Neural crest cell (in vitro differentiated cells): ENCODE results near the gene SUN3. TPM values are rescaled to one million over a fixed set of nuclear protein-coding genes. Genes with fewer than 3 reads are reported as not detected.

Experiments used
- DNase-seq: peaks from one replicate; pipeline ENCODE4 v3.0.0; 2021; ENCODE audit warnings: low read depth, mixed read lengths, low spot score
- H3K27ac Mint-ChIP-seq: one replicate; pipeline ENCODE4 v1.8.0; 2021; ENCODE audit warnings: mild to moderate bottlenecking, mixed read lengths; ENCODE audit not compliant: unreplicated experiment
- H3K27me3 Mint-ChIP-seq: 2 replicates; pipeline ENCODE4 v1.8.0; 2021; ENCODE audit warnings: low read depth, mild to moderate bottlenecking, mixed read lengths
- H3K36me3 Mint-ChIP-seq: 2 replicates; pipeline ENCODE4 v1.8.0; 2021; ENCODE audit warnings: low read depth, mild to moderate bottlenecking, mixed read lengths
- H3K4me1 Mint-ChIP-seq: 2 replicates; pipeline ENCODE4 v1.8.0; 2021; ENCODE audit warnings: mixed read lengths
- H3K4me3 Mint-ChIP-seq: one replicate; pipeline ENCODE4 v1.8.0; 2021; ENCODE audit warnings: mild to moderate bottlenecking, mixed read lengths
- H3K9me3 Mint-ChIP-seq: 2 replicates; pipeline ENCODE4 v1.8.0; 2021; ENCODE audit warnings: mixed read lengths
- long read RNA-seq: library from polyadenylated mRNA; unstranded; transcript quantifications from one replicate; pipeline ENCODE4 v2.0.0, GENCODE V29; 2020
- total RNA-seq: library from RNA; stranded (reverse); gene quantifications from 2 replicates; pipeline ENCODE4 v1.2.1, GENCODE V29; 2021
- TF ChIP-seq, protein P1 (sequence below): fragments of 200-600 bp; sonication (generic); conservative IDR thresholded peaks from 2 replicates; pipeline ENCODE4 v1.5.0; 2021; ENCODE audit warnings: antibody characterized with exemption, mild to moderate bottlenecking

SUN3 gene, protein sequence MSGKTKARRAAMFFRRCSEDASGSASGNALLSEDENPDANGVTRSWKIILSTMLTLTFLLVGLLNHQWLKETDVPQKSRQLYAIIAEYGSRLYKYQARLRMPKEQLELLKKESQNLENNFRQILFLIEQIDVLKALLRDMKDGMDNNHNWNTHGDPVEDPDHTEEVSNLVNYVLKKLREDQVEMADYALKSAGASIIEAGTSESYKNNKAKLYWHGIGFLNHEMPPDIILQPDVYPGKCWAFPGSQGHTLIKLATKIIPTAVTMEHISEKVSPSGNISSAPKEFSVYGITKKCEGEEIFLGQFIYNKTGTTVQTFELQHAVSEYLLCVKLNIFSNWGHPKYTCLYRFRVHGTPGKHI
- not detected in 2 replicates for total RNA-seq
- long read RNA-seq = 0 reads

DNA sequence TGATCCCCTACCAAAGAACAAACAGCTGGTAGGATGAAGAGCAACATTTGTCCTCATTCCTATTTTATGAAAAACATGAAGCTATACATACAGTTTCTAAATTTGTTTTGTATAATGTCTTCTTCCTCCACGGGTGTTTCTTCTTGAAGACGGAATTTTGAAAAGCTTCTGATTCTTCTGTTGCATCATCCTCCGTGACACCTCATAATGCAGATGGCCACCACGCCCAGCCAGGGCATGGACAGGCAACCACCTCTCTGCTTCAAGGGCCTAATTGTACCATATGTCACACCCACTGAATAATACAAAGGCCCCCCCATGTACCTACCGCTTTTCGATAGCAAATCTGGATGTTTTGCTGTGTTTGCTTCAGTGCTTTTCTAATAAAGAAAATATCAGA is at the start of gene SUN3:
TSS of gene SUN3 (minus strand) at position 170 of the 400 bp plus-strand sequence. CDS start at position 1, 169 bp downstream.
- Mint-ChIP-seq H3K4me3 (no peak within 1 kb of the TSS), H3K9me3 (peaks cover 3% of the 10 kb centered on the region), H3K27ac (no peak within 1 kb of the TSS), H3K36me3 (no peaks in the 10 kb centered on the region), H3K4me1 (no peaks in the 10 kb centered on the region), H3K27me3 (peaks cover 78% of the 10 kb centered on the region)
- no peak for DNase-seq
- TF ChIP-seq, protein P1, sequence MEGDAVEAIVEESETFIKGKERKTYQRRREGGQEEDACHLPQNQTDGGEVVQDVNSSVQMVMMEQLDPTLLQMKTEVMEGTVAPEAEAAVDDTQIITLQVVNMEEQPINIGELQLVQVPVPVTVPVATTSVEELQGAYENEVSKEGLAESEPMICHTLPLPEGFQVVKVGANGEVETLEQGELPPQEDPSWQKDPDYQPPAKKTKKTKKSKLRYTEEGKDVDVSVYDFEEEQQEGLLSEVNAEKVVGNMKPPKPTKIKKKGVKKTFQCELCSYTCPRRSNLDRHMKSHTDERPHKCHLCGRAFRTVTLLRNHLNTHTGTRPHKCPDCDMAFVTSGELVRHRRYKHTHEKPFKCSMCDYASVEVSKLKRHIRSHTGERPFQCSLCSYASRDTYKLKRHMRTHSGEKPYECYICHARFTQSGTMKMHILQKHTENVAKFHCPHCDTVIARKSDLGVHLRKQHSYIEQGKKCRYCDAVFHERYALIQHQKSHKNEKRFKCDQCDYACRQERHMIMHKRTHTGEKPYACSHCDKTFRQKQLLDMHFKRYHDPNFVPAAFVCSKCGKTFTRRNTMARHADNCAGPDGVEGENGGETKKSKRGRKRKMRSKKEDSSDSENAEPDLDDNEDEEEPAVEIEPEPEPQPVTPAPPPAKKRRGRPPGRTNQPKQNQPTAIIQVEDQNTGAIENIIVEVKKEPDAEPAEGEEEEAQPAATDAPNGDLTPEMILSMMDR = no peak

DNA sequence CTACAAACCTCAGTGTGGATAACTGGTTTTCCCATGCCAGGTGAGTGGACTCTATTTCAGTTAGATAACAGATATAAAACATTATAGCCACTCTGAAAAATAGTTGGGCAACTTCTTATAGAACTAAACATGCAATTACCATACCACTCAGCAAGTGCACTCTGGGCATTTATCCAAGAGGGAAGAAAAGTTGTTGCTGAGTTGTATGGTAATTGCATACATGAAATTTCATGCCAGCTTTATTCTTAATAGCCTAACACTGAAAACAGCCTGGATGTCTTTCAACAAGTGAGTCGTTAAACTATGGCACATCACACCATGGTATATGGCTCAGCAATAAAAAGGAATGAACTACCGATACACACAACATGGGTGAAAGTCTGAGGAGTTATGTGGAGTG is 49.6 kb upstream of the SUN3 start:
- TF ChIP-seq, protein P1 = no peak
- Mint-ChIP-seq H3K27ac (no peak overlapping the region), H3K4me3 (no peak overlapping the region), H3K4me1 (no peaks in the 10 kb centered on the region), H3K9me3 (no peaks in the 10 kb centered on the region), H3K36me3 (no peaks in the 10 kb centered on the region), H3K27me3 (no peaks in the 10 kb centered on the region)
- no peak for DNase-seq

DNA sequence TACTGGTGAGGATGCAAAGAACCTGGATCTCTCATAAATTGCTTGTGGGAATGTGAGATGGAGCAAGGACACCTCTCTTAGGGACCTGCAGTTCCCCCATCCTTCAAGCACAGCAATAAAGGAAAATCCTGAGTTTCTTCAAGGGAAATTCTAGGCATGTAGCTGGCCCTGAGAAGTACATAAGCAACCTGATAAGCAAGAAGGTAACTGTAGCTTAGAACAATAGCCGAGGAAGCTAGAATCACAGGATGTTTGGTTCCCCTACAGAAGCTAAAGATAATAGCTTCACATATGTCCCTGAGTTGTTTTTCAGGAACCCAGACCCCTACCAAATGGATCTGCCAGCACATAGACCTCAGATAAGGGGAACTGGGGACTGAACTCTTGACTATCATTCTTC is 48.5 kb upstream of the SUN3 start:
- Mint-ChIP-seq H3K36me3 (no peaks in the 10 kb centered on the region), H3K9me3 (peaks cover 1% of the 10 kb centered on the region), H3K27me3 (no peaks in the 10 kb centered on the region), H3K27ac (no peak overlapping the region), H3K4me3 (no peak overlapping the region), H3K4me1 (no peaks in the 10 kb centered on the region)
- DNase-seq = no peak
- TF ChIP-seq, protein P1 = no peak

DNA sequence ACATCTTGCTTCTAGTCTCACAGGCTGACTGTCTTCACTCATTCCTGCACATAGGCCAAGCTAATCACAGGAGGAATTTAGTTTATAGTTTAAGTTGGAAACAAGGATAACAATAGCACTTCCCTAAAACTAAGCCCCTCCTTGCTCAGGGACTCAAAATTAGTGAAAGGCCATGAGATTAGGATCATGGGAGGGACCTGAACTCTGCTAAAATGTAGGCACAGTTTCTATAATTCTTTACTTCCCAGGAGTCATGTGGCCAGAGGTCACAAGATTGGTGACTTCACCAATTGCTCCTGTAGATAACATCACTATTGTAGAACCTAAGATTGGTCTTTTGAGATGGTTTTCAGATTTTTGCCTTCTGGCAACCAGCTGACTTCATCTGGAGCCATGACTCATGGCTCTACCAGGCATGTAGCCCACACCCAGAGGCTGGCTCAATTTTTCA is 45.3 kb upstream of the SUN3 start:
- Mint-ChIP-seq H3K4me1 (no peaks in the 10 kb centered on the region), H3K27me3 (no peaks in the 10 kb centered on the region), H3K27ac (no peak overlapping the region), H3K9me3 (peaks cover 7% of the 10 kb centered on the region), H3K4me3 (no peak overlapping the region), H3K36me3 (peaks cover 3% of the 10 kb centered on the region)
- DNase-seq = no peak
- TF ChIP-seq, protein P1 = no peak

DNA sequence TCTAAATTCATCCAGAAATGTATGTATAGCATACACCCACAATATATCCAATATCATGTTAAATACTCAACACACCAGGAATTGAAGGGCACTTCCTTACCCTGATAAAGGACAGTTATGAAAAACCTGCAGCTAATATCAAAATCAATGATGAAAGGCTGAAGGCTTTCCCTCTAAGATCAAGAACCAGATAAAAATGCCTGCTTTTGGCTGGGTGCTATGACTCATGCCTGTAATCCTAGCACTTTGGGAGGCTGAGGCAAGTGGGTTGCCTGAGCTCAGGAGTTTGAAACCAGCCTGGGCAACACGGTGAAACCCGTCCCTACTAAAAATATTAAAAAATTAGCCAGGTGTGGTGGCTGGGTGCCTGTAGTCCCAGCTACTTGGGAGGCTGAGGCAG is 38.6 kb upstream of the SUN3 start:
- peaks cover 9% of the 10 kb centered on the region for H3K9me3 Mint-ChIP-seq
- H3K4me1 Mint-ChIP-seq = peaks cover 4% of the 10 kb centered on the region
- H3K4me3 Mint-ChIP-seq = no peak overlapping the region
- H3K27ac Mint-ChIP-seq = no peak overlapping the region
- TF ChIP-seq, protein P1 = no peak
- H3K36me3 Mint-ChIP-seq = peaks cover 3% of the 10 kb centered on the region
- no peak for DNase-seq
- H3K27me3 Mint-ChIP-seq = no peaks in the 10 kb centered on the region
